Ishikawa (cell line): ENCODE data around the gene NMRK1.

Experiments
- CEBPB ChIP-seq: IDR thresholded peaks from 2 replicates; pipeline ENCODE4 v1.6.1; 2012
- CREB1 ChIP-seq: IDR thresholded peaks from 2 replicates; pipeline ENCODE4 v1.6.1; 2012; ENCODE audit warnings: low read depth
- EGR1 ChIP-seq: IDR thresholded peaks from 2 replicates; pipeline ENCODE4 v1.6.1; 2012
- EP300 ChIP-seq: IDR thresholded peaks from 2 replicates; pipeline ENCODE4 v1.6.1; 2012; ENCODE audit warnings: borderline replicate concordance
- FOXM1 ChIP-seq: IDR thresholded peaks from 2 replicates; pipeline ENCODE4 v1.6.1; 2012; ENCODE audit warnings: low read depth, borderline replicate concordance
- NFIC ChIP-seq: IDR thresholded peaks from 2 replicates; pipeline ENCODE4 v1.6.1; 2012
- RAD21 ChIP-seq: IDR thresholded peaks from 2 replicates; pipeline ENCODE4 v1.6.1; 2012; ENCODE audit warnings: low read depth
- TAF1 ChIP-seq: IDR thresholded peaks from 2 replicates; pipeline ENCODE4 v1.6.1; 2012; ENCODE audit warnings: low read depth, mild to moderate bottlenecking
- TCF12 ChIP-seq: IDR thresholded peaks from 2 replicates; pipeline ENCODE4 v1.6.1; 2012; ENCODE audit warnings: low read depth
- TEAD4 ChIP-seq: IDR thresholded peaks from 2 replicates; pipeline ENCODE4 v1.6.1; 2012
- YY1 ChIP-seq: IDR thresholded peaks from 2 replicates; pipeline ENCODE4 v1.6.1; 2012; ENCODE audit warnings: low read depth
- ZBTB7A ChIP-seq: IDR thresholded peaks from 2 replicates; pipeline ENCODE4 v1.6.1; 2012; ENCODE audit warnings: low read depth
- TF ChIP-seq, protein P1 (sequence below): IDR thresholded peaks from 2 replicates; pipeline ENCODE4 v1.6.1; 2012
- TF ChIP-seq, protein P2 (sequence below): IDR thresholded peaks from 2 replicates; pipeline ENCODE4 v1.6.1; 2012; ENCODE audit warnings: low read depth, mild to moderate bottlenecking
- TF ChIP-seq, protein P3 (sequence below): IDR thresholded peaks from 2 replicates; pipeline ENCODE4 v1.6.1; 2012

Gene NMRK1

DNA sequence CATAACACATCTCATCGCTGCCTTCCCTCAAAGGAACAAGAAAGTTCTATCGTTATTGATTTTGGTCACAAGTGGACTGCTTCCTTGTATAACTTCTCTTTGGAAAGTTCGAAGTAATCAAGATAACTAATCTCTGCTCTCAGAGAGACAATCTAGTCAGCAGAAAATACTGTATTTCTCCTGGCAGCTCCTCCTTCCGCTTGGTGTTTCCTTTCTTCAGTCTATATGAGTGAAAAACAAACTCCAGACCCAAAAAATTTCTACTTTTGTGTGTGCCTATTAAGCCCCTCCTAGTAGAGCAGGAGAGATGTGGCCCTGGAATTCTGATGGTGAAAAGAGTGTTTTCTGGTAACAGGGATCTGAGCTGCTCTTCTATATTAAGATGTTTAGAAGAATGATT lies 24.8 kb upstream of the NMRK1 start:
- TF ChIP-seq TCF12, result no peak
- no peak for TF ChIP-seq EGR1
- TF ChIP-seq CEBPB, result no peak
- TF ChIP-seq ZBTB7A, result no peak
- TF ChIP-seq TEAD4, result no peak
- no peak for TF ChIP-seq TAF1
- TF ChIP-seq YY1, result no peak
- no peak for TF ChIP-seq CREB1

DNA sequence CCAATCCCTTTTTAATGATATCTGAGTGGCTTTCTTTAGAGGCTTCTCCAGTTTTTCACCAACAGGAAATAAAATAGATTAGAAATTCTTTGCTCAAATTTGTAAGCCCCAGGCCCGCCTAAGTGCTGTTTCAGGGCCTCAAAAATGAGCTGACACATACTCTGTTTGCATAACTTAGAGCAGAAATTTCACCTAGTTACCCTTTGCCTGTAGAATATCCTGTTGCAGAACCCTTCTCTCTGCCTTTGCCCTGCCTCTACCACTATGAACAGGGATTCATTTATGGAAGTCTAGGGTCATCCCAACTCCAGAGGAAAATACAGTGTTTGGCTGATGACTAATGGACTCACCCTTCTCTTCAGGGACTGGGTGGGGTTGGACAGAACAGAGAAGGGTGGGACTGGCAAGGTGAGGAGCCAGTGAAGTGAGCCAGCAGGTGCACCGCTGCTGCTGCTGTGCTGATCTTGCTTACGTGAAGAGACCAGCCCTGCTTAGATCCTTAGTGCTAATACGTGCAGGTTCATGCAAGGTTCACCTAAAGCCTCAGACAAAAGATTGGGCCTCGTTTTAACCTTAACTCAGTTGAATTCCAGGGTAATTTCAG lies 23.2 kb upstream of the NMRK1 start:
- TF ChIP-seq NFIC, result no peak
- no peak for TF ChIP-seq EGR1

DNA sequence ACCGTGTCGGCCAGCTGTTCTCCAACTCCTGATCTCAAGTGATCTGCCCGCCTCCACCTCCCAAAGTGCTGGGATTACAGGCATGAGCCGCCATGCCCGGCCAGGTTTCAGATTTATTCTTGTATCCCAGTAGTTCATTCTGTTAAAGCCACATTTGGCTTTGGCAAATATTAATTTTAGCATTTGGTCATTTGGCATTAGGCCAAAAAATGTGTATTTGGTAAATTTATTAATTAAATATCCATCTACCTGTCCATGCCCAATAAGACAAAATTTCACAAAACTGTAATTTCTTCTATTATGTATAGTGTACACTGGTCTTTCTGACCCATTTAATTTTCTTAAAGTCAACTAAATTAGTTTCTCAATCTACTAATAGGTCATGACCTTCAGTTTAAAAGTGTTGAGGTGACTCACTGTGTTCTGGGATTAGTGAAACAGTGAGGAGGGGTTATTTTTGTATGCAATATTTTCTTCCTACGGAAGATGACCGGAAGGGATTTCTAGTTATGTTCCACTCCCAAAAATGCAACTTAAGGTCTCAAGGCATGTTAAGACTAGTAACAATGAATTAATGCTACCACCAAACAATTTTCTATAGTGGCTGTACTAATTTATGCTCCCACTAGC lies 21.4 kb upstream of the NMRK1 start:
- TF ChIP-seq NFIC, result no peak
- TF ChIP-seq EP300, result no peak
- TF ChIP-seq, protein P1, sequence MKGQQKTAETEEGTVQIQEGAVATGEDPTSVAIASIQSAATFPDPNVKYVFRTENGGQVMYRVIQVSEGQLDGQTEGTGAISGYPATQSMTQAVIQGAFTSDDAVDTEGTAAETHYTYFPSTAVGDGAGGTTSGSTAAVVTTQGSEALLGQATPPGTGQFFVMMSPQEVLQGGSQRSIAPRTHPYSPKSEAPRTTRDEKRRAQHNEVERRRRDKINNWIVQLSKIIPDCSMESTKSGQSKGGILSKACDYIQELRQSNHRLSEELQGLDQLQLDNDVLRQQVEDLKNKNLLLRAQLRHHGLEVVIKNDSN, result no peak
- TF ChIP-seq TEAD4, result no peak

DNA sequence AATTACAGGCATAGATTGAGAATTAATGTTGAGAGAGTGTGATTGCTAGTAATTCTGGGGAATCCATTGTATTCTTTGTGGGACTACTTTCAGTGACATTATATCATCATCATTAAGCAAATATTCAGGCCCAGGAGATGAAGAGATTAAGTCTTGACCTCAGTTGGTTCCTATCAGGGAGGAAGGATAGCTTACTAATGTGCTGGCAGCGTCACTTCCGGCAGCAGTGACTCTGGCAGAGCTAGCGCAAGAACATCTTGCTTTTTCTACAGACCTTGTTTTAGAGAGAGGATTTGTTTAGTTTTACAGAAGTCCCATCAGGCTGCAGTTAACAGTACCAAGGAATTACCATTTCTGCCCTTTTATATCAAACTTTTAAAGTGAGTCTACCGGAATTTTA lies 20.6 kb upstream of the NMRK1 start:
- TF ChIP-seq TEAD4 (no peak), CEBPB (no peak), ZBTB7A (no peak), RAD21 (no peak), YY1 (no peak), FOXM1 (no peak), EGR1 (no peak), TCF12 (no peak), TAF1 (no peak), CREB1 (no peak), NFIC (no peak), EP300 (no peak)
- TF ChIP-seq, protein P2, sequence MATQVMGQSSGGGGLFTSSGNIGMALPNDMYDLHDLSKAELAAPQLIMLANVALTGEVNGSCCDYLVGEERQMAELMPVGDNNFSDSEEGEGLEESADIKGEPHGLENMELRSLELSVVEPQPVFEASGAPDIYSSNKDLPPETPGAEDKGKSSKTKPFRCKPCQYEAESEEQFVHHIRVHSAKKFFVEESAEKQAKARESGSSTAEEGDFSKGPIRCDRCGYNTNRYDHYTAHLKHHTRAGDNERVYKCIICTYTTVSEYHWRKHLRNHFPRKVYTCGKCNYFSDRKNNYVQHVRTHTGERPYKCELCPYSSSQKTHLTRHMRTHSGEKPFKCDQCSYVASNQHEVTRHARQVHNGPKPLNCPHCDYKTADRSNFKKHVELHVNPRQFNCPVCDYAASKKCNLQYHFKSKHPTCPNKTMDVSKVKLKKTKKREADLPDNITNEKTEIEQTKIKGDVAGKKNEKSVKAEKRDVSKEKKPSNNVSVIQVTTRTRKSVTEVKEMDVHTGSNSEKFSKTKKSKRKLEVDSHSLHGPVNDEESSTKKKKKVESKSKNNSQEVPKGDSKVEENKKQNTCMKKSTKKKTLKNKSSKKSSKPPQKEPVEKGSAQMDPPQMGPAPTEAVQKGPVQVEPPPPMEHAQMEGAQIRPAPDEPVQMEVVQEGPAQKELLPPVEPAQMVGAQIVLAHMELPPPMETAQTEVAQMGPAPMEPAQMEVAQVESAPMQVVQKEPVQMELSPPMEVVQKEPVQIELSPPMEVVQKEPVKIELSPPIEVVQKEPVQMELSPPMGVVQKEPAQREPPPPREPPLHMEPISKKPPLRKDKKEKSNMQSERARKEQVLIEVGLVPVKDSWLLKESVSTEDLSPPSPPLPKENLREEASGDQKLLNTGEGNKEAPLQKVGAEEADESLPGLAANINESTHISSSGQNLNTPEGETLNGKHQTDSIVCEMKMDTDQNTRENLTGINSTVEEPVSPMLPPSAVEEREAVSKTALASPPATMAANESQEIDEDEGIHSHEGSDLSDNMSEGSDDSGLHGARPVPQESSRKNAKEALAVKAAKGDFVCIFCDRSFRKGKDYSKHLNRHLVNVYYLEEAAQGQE, result no peak
- TF ChIP-seq, protein P3, sequence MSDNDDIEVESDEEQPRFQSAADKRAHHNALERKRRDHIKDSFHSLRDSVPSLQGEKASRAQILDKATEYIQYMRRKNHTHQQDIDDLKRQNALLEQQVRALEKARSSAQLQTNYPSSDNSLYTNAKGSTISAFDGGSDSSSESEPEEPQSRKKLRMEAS, result no peak
- TF ChIP-seq, protein P1, result no peak

DNA sequence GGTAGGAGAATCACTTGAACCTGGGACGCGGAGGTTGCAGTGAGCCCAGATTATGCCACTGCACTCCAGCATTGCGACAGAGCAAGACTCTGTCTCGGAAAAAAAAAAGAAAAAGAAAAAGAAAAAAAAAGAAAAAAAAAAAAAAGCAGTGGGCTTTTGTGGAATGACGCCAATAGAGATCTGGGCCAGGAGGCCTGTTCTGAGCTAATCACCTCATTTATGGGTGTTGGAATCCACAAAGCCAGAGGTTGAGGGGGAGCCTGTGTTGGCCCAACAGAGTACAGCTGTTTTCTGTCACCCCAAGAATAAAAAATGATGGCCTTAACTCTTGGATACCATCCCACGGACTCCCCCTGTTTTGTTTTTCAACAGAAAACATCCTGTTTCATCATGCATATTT lies 18.9 kb upstream of the NMRK1 start:
- TF ChIP-seq, protein P1, result no peak
- TF ChIP-seq, protein P3, result no peak
- TF ChIP-seq TAF1 (no peak), EGR1 (no peak)

DNA sequence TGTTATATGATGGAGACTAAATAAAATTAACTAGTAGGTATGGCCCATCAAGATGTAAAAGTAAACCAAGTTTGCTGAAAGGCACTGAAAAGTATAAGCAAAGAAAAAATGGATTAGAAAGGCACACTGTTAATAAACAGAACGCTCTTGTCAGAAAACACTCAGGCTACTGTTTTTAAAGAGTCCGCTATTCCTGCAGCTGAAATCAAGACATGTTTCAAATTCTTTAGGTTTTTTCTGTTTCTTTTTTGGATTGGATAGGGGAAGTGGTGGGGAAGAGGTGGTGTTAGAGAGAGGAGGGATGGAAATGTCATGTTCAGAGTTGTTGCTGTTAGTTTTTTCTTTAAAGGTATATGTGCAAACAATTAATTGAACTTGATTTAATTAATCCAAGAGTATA lies 17.9 kb upstream of the NMRK1 start:
- TF ChIP-seq CEBPB, result no peak
- TF ChIP-seq TEAD4, result no peak
- TF ChIP-seq EP300, result no peak
- TF ChIP-seq FOXM1, result no peak
- TF ChIP-seq, protein P1, result no peak
- no peak for TF ChIP-seq YY1
- TF ChIP-seq TCF12, result no peak
- TF ChIP-seq EGR1, result no peak
- TF ChIP-seq, protein P2, result no peak
